Measurements from ENCODE around the gene FBXL16.

DNA sequence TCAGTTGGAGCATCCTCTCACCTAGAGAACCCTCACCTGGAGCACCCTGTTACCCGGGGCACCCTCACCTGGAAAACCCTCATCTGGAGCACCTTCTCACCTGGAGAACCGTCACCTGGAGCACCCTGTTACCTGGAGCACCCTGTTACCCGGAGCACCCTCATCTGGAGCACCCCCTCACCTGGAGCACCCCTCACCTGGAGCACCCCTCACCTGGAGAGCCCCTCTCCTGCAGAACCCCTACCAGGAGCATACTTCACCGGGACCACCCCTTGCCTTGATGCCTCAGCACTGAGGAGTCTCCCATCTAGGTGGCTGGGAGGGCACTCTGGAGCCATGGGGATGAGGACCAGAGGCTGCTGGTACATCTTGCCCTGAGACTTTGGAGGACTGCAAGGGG, 3.4 kb upstream of the FBXL16 start:
- TF ChIP-seq, protein P1, sequence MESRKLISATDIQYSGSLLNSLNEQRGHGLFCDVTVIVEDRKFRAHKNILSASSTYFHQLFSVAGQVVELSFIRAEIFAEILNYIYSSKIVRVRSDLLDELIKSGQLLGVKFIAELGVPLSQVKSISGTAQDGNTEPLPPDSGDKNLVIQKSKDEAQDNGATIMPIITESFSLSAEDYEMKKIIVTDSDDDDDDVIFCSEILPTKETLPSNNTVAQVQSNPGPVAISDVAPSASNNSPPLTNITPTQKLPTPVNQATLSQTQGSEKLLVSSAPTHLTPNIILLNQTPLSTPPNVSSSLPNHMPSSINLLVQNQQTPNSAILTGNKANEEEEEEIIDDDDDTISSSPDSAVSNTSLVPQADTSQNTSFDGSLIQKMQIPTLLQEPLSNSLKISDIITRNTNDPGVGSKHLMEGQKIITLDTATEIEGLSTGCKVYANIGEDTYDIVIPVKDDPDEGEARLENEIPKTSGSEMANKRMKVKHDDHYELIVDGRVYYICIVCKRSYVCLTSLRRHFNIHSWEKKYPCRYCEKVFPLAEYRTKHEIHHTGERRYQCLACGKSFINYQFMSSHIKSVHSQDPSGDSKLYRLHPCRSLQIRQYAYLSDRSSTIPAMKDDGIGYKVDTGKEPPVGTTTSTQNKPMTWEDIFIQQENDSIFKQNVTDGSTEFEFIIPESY (IDR thresholded peaks at IDR 0.05) = no peak
- TF ChIP-seq, protein P2, sequence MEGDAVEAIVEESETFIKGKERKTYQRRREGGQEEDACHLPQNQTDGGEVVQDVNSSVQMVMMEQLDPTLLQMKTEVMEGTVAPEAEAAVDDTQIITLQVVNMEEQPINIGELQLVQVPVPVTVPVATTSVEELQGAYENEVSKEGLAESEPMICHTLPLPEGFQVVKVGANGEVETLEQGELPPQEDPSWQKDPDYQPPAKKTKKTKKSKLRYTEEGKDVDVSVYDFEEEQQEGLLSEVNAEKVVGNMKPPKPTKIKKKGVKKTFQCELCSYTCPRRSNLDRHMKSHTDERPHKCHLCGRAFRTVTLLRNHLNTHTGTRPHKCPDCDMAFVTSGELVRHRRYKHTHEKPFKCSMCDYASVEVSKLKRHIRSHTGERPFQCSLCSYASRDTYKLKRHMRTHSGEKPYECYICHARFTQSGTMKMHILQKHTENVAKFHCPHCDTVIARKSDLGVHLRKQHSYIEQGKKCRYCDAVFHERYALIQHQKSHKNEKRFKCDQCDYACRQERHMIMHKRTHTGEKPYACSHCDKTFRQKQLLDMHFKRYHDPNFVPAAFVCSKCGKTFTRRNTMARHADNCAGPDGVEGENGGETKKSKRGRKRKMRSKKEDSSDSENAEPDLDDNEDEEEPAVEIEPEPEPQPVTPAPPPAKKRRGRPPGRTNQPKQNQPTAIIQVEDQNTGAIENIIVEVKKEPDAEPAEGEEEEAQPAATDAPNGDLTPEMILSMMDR (IDR thresholded peaks at IDR 0.05; ENCODE audit: low read depth, low read length, missing input control) = no peak
- TF ChIP-seq, protein P3, sequence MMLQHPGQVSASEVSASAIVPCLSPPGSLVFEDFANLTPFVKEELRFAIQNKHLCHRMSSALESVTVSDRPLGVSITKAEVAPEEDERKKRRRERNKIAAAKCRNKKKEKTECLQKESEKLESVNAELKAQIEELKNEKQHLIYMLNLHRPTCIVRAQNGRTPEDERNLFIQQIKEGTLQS (IDR thresholded peaks at IDR 0.05) = no peak
- TF ChIP-seq, protein P4, sequence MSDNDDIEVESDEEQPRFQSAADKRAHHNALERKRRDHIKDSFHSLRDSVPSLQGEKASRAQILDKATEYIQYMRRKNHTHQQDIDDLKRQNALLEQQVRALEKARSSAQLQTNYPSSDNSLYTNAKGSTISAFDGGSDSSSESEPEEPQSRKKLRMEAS (IDR thresholded peaks at IDR 0.05) = no peak

All from liver (tissue), 3 donors.